HS-27A (cell line): ENCODE data around the gene RNF2.
"Not testable (repeated sequence)": the region's sequence is repeated elsewhere in the genome, so short reads cannot be mapped to it uniquely, and the experiment has no call there.

ENCODE experiments used
- DNase-seq: peaks from one replicate; pipeline ENCODE4 v3.0.0-alpha.2; 2012; ENCODE audit warnings: low read depth, missing footprints

Gene RNF2

GRCh38 chr1:185044981-185045813 lies at the start of gene RNF2:
RNF2 (plus strand) TSS chr1:185045558; CDS start chr1:185087554, 41,996 bp downstream.
- peak; percentile 29 for DNase-seq

GRCh38 chr1:184999974-185000373 lies 45.4 kb upstream of the RNF2 start:
- not testable (repeated sequence) for DNase-seq

DNA sequence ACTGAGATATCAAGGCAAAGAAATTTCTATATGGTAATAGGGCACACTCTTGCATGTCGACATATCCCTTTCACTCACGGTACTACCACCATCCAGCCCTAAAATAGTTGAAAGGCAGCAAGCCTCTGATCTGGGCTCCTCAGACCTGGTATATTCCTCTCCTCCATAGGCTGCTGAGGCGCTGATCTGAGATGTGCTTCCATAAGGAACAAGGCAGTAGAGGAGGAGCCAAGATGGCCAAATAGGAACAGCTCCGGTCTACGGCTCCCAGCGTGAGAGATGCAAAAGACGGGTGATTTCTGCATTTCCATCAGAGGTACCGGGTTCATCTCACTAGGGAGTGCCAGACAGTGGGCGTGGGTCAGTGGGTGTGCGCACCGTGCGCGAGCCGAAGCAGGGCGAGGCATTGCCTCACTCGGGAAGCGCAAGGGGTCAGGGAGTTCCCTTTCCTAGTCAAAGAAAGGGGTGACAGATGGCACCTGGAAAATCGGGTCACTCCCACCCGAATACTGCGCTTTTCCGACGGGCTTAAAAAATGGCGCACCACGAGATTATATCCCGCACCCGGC lies 44.0 kb upstream of the RNF2 start:
- not testable (repeated sequence) for DNase-seq

GRCh38 chr1:185008838-185009237 lies 36.5 kb upstream of the RNF2 start:
- DNase-seq, result no peak

DNA sequence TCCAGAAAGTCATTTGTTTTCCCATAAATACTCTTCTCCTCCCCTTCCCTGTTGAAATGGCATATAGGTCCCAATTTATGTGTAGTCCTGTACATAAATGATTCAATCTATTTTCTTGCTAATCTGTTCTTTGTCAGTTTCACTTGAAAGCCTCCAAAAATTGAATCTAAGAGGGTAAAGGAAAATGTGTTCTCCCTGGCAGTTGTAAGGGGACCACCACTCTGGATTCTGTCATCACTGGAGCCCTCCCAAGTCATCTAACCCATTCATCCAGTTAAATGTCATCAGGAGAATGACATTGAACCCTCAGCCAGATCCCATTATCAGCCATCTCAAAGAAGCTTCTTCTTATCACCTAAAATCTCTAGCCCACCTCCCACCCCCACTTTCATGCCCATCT lies 35.0 kb upstream of the RNF2 start:
- no peak for DNase-seq

GRCh38 chr1:185014941-185015340 lies 30.4 kb upstream of the RNF2 start:
- no peak for DNase-seq

GRCh38 chr1:185015631-185016030 lies 29.7 kb upstream of the RNF2 start:
- DNase-seq, result no peak

GRCh38 chr1:185016880-185017279 lies 28.5 kb upstream of the RNF2 start:
- no peak for DNase-seq

- DNase-seq, result peak; percentile 34
These were observed 28.0 kb upstream of the RNF2 start for GRCh38 chr1:185017338-185017737.

- no peak for DNase-seq
These were observed 27.4 kb upstream of the RNF2 start for GRCh38 chr1:185017966-185018365.

DNA sequence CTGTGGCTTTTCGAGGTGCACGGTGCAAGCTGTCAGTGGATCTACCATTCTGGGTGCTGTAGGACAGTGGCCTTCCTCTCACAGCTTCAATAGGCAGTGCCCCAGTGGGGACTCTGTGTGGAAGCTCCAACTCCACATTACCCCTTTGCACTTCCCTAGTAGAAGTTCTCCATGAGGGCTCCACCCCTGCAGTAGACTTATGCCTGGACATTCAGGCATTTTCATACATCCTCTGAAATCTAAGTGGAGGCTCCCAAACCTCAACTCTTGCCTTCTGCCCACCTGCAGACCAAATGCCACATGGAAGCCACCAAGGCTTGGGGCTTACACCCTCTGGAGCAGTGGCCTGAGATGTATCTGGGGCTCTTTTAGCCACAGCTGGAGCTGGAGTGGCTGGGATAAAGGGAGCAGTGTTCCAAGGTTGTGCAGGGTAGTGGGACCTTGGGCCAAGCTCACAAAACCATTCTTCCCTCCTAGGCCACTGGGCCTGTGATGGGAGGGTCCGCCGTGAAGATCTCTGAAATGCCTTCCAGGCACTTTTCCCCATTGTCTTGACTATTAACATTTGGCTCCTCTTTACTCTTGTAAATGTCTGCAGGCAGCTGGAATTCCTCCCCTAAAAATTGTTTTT lies 18.0 kb upstream of the RNF2 start:
- no peak for DNase-seq

- DNase-seq, result no peak
These were observed 11.7 kb upstream of the RNF2 start for GRCh38 chr1:185033686-185034085.

- no peak for DNase-seq
These were observed 10.1 kb upstream of the RNF2 start for GRCh38 chr1:185035258-185035657.

- DNase-seq, result no peak
These were observed 6.5 kb upstream of the RNF2 start for GRCh38 chr1:185038813-185039376.

DNA sequence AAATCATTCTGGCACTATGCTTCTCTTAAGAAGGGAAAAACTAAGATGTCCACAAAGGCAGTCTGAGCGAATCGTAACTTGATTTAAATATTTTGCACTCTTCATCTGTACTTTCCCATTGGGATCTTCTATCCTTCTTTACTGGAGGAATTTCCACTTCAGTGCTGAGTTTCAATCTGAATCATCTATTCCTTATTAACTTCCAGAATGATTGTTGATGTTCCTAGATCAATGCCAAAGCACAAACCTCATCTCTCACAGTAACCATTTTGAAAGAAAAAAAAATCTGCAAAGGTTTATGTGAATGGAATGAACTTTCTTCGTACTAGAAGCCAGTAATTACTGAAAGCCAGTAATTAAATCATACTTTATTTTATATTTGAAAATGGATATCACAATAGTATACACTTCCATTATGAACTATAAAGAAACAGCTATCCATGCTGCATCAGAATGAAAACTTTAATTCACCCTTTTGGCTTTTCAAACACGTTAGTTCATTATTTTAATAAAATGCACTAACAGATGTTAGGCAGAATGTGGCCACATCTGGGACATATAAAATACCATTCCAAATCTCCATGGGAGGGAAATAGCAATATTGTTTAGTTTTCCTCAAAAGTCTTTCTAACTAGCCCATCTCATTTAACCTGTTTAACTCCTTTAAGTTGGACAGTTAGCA lies 5.5 kb upstream of the RNF2 start:
- DNase-seq, result no peak

- no peak for DNase-seq
These were observed 5.0 kb upstream of the RNF2 start for GRCh38 chr1:185040408-185040735.

DNA sequence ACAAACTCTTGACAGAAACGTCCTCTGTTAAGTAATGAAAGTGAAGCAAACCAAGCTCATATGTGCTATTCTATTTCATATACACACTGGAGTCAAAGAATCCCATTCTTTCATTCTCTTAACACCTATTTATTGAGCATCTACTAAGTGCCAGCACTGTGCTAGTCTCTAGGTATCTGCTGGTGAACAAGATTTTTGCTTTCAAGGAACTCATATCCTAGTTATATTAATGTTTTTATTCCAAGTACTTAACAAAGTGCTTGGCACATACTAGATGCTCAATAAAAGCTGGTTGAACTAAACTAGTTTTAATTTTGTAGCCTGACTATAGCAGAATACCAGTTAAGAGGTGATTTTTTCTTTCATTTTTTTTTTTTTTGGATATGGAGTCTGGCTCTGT lies 3.6 kb upstream of the RNF2 start:
- DNase-seq, result no peak

- no peak for DNase-seq
These were observed 2.6 kb upstream of the RNF2 start for GRCh38 chr1:185042737-185043136.

DNA sequence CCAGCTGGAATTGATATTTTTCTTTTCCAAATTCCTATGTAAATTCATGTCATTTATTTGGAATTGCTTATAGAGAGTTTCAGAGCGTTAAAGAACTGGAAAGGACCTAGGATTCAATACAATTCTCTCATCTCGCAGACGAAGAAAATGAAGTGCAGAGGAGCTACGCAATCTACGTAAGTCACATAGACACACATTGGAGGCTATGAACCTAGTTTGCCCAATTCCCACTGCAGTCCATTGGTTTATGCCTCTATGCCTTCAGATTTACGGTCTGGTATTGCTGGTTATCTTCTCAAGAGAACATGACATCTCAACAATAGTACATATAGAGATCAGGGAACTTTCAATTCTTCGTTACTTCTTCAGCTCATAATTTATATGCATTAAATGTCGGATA lies 971 bp upstream of the RNF2 start:
- no peak for DNase-seq

- peak; percentile 9 for DNase-seq
These were observed 595 bp downstream of the RNF2 start for GRCh38 chr1:185045814-185046492.

DNA sequence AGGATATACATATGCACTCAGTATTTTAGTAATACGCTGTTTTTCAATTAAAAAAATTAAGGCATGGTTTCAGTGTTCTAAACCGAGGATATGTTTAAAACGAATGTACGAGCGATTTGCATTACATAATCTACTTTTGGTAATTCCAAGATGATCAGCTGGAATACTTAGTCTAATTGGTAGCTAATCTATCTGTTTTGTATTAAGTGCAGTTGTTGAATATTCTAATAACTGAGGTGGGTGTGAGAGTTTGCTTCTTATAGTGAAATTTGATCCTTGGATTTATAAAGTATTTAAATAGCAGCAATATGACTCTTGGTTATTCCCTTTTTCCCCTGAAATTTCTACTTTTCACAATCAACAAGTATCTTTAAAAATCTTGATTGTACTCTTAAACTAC lies 1.3 kb downstream of the RNF2 start:
- no peak for DNase-seq

DNA sequence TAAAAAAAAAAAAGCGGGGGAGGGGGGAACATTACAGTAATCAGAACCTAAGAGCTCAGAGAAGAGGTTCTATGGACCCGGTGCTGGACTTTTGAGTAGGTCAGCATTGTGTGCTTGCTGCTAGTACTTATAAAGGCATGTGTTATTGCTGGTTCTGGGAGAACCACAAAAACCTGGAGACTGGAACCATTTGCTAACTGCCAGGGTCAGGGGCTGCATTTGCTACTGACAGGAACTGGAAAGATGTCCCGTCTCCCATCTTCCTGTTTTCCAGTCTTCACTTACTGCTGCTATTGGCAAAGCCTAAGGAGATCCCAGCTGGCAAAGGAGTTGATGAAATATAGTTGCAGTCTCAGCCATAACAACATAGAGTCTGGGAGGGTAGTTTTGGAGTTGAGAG lies 4.3 kb downstream of the RNF2 start:
- DNase-seq, result no peak
